ENCODE measurements around the gene ANXA2.
"Not testable (repeated sequence)": the region's sequence is repeated elsewhere in the genome, so short reads cannot be mapped to it uniquely, and the experiment has no call there.

The ANXA2 gene

DNA sequence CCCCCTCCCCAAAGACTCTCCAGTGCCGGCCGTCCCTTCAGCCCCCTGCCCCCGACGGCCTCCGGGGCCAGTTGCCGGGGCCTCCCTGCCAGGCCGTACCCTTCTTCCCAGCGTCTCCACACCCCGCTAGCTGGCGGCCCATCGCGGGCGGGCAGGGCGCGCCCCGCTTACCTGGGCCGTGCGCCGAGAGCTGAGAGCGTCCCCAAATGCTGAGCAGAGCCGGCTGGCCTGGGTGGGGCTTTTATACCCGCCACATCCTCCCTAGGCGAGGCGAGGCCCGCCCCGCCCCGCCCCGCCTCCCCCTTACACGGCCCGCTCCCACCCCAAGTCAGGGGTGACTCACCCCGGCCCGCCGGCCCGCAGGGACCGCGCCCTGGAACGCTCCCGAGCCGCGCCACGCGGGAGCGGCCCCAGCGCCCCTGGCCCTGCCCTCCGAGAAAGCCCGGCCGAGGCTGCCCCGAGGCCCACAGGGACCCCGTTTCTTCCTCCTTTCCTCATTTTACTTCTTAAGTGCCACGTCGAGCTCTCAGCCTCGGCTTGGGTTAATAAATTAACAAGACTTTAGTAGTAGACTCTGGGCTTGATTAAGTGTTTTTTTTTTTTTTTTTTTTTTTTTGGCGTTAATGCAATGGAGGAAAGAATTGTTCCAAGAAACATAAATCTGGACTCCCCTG, at the start of gene ANXA2:
Gene ANXA2 (minus strand): TSS at position 215 of the 674 bp plus-strand sequence. CDS start 11,911 bp downstream, outside the sequence.
- DNase-seq (ENCODE audit: low read depth, low spot score), result peak; percentile 96

DNA sequence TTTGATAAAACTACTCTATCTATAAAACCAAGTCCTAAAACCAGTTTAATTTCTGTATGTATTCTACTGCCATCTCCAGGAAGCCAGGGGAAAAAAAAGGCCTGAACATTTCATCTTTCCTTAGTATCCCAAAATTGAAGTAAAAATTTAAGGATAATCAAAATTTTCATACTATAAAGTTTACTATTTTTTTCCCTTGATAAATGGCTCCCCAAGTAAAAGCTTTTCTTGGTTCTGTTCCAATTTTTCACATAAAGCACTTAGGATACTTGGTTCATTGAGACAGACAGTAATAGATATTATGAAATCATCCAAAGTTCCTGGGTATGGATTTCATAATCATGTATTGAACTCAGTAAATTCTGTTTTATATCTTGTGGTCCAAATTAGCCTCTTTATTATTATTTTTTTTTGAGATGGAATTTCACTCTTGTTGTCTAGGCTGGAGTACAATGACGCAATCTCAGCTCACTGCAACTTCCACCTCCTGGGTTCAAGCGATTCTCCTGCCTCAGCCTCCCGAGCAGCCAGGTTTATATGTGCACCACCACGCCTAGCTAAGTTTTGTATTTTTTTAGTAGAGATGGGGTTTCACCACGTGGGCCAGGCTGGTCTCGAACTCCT, 46.6 kb upstream of the ANXA2 start:
- DNase-seq (ENCODE audit: low read depth, low spot score), result peak; percentile 37

DNA sequence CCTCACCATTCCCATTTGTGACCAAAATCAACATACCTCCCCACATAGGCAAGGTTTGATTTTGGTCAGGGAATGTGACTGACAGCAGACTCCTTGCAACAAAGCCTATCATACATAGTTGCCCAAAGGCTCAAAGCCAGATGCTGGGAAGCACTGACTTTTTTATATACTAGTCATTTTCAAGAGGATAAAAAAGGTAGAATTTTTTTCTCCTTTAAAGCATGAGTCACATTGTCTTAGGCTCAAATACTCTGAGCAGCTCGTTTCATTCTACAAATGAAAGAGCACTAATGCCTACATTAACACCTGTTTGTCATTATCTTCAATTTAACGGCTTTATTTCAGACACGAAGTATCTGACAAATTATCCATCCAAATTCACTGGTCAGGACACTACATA, 45.0 kb upstream of the ANXA2 start:
- peak; percentile 32 for DNase-seq (ENCODE audit: low read depth, low spot score)

DNA sequence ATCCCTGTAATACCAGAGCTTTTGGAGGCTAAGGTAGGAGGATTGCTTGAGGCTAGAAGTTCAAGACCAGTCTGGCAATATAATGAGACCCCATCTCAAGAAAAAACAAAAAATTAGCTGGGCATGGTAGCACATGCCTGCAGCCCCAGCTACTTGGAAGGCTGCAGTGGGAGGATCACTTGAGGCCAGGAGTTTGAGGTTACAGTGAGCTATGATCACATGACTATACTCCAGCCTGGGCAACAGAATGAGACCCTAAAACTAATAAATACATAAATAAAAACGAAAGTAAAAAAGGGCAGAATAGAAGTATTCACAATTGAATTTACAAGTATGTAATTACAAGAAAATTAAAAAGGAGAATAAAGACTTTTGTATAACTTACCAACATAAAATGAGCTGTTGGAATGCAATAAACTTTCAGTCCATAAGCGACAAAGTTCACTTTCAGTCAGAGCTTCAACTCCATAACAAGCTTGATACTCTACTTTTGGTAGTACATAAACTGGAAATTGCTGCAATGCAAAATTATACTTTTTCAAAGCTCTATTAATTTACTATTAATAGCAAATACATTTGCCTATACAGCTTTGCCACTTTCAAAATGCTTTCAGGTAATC, 44.4 kb upstream of the ANXA2 start:
- DNase-seq (ENCODE audit: low read depth, low spot score), result no peak

DNA sequence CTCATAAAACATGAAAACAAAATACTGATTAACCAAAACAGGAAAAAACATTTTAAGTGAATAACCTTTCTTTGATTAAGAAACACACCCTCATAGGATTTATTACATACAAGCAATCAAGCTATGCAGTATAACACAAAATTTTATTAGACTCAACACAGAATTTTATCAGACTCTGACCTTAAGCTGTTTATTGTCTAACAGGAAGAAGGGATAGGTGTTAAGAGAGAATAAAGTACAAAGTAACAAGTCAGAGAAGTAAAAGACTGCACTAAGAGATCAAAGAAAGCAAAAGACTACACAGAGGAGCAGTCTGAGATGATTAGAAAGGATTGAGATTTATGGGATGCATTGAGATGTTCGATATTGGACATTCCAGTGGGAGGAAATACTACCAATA, 43.5 kb upstream of the ANXA2 start:
- no peak for DNase-seq (ENCODE audit: low read depth, low spot score)

DNA sequence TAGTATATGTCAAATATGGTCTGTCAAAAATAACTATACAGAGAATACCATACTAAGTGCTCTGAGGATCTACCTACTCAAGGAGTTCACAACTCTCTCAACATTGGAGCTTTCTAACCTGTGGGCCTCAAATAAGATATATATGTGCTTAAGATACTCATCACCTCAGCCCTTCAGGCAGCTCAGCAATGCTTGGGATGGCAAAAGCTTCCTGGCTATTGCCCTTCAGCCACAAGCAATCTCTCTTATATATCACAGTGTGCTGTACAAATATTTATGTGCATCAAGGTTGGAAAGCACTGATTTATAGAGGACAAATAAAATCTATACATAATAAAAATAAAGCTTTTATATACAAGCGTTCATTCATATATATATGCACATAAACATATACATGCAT, 40.9 kb upstream of the ANXA2 start:
- no peak for DNase-seq (ENCODE audit: low read depth, low spot score)

DNA sequence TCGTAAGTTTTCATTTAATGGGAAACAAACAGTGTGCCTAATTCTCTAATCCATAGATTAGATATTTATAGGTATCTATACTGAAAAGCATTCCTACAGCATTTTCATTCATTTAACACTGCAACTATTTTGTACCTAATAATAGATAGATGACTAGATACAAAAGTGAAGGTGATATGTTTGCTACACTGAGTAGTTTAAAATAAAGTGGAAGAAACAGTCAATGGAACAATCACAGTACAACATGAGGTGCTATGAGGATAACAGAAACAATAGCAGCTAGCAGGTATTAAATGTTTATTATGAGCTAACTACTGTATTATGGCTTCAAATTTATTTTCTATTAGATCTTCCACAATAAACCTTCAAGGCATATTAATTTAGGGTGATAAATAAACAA, 31.1 kb upstream of the ANXA2 start:
- no peak for DNase-seq (ENCODE audit: low read depth, low spot score)

DNA sequence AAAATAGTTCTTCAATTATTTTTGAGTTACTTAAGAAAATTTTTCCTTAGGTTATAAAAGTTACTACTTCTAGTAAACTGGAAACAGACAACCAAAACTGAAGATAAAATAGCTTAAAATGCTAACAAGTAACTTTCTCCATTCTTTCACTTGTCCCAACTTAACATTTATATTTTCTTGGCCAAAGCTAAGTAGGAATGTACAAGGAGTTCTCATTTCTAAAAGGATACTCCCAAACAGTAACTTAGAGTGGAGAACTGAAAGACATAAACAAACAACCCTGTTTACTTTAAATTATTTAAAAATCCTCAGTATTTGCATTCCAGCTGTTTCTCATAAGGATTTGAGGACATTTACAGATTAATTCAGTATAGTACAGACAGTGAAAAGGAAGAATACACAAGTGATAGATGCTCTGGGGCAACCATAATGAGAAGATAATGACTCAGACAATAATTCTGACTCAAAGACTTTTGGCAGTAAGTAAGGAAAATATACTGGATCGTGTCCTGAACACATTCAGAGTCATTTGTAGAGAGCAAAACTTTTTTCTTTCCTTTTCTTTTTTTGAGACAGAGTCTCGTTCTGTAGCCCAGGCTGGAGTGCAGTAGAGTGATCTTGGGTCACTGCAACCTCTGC, 29.2 kb upstream of the ANXA2 start:
- DNase-seq (ENCODE audit: low read depth, low spot score), result no peak

DNA sequence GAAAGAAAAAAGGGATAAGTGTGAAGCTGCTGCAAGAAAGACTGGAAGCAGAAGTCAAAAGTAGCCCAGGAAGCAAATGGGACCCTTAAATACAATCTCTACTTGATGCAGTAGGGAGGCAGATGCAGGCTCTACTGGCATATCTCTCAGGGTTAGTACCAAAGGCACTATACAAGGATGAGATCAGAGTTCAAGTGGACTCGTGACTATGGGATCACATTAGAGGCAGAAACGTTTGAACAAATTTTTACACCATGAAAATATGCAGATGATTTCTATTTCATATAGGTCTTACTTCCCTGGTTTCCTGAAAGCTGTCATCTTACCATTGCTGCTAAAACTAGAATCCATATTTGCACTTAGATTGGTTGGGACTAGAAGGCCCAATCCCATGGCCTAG, 27.7 kb upstream of the ANXA2 start:
- DNase-seq (ENCODE audit: low read depth, low spot score), result no peak

DNA sequence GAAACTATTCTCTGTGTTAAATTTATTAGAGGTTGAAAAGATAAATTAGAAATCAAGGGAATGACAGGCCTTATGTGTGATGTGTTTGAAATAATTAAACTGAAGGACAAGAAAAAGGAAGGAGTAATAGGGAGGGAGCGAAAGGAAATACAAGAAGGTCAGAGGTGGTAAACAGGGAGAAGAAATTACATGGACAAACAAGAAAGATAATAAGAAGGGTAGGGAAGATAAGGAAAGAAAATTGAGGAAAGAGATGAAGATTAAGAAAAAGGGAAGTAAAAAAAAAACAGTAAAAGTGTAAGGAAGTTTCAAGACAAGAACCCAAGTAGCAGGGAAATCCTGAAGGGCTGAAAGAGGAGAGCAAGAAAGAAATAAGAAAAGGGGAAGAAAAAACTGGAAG, 26.2 kb upstream of the ANXA2 start:
- no peak for DNase-seq (ENCODE audit: low read depth, low spot score)

DNA sequence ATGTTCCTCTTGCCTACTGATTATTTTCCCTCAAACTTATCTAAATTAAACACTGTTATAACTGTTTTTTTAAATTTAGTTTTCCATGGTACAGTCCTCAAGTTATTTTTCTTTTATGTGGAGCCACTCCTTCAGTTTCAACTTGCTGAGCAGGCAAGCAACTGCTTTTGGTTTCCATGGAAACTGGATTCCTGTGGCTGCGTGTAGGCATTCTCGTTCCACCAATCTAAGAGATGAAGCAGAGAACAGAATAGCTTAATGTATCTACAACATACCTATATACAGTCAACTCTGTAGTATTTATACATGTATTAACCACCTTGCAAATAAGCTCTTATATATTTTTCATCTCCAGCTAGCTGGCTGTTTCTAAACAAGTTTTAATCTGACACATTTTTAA, 25.8 kb upstream of the ANXA2 start:
- peak; percentile 92 for DNase-seq (ENCODE audit: low read depth, low spot score)

DNA sequence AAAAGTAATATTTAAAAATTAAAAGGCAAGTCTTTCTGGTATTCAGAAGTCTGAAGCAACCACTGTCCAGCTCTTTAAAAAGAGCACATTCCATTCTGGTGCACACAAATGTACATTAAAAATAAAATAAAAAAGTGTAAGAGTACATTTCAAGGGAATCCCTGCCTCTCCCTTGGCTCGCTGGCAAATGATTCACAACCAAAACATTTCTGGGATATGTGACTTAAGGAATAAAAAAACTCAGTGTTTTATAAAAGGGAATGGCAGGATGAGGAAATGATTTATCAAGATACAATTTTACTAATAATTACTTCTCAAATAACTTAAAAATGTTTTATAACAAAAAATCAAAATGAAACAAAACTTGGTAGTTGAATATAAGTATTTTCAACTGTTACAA, 23.8 kb upstream of the ANXA2 start:
- peak; percentile 71 for DNase-seq (ENCODE audit: low read depth, low spot score)

DNA sequence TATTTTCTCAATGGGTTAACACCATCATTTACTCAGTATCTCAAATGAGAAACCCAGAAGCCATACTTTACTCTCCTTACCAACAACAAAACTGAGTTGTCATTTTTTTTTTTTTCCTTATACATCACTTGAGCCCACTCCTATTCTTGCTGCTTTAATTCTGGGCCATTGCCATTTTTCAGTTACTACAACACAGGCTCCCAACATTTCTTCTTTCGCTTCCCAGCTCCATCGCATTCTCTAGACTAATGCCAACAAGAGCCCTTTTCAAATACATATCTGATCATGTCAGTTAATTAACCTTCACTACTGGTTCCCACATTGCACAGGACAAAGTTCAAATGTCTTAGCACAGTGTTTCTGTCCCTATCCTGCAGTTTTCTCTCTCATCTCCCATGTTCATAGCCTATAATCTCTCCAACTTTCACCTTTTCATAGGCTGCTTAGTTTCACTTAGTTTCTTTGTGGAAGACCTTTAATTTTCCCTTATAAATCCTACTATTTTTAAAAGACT, 22.5 kb upstream of the ANXA2 start:
- no peak for DNase-seq (ENCODE audit: low read depth, low spot score)

DNA sequence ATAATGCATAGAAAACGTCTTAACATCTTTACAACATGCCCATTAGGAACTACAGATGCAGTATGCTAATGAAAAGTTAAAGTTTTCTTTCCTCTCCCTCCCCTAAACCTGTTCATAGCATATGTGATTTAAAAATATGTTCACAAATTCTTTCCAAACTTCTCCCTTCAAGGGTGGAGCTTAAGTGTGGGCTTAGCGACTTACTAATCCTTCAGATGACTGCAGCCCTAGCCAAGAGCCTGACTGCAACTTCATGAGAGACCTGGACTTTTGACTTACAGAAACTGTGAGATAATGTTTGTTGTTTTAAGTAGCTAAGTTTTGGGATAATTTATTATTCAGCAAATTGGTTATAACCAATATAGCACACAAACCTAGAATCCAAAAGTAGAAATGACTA, 22.0 kb upstream of the ANXA2 start:
- no peak for DNase-seq (ENCODE audit: low read depth, low spot score)

DNA sequence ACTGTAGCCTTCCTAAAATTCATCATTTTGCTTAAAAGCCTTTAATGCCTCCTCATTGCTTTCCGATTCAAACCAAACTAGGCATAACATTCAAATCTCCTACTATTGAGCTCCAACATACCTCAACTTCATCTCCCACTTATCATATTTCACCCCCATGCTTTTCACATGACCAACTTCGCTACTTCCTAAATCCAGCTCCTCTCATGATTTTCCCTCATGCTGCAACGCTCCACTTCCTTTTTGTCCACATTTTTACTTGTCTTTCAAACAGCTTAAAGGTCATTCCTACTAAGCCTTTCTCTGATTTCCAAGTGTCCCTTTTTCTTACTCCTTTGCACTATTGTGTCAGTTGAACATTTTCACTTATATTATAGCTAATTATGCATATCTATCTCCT, 20.3 kb upstream of the ANXA2 start:
- DNase-seq (ENCODE audit: low read depth, low spot score), result no peak

DNA sequence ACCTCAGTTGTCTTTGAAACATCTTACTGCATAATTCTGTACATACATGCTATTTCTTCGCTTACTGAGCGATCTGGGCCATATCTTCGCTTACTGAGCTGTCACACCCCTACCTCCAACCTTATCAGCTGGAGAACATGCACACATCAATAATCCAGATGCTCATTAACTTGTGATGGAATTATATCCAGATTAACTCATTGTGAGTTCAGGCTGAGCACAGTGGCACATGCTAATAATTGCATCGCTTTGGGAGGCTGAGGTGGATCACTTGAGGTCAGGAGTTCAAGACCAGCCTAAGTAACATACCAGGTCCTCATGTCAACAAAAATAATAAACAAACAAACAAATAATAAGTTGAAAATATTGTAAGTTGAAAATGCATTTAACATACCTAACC, 19.3 kb upstream of the ANXA2 start:
- DNase-seq (ENCODE audit: low read depth, low spot score), result no peak

DNA sequence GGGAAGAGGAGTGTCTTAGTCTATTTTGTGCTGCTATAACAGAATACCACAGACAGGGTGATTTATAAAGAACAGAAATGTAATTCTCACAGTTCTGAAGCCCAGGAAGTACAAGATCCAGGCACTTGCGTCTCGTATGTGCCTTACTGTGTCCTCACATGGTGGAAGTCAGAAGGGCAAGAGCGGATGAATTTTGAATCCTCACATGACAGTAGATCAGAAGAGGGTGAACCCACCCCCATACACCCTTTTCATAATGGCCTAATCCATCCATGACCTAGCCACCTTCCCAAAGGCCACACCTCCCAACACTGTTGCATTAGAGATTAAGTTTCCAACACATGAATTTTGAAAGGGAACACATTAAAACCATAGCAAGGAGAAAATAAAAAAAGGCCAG, 18.7 kb upstream of the ANXA2 start:
- no peak for DNase-seq (ENCODE audit: low read depth, low spot score)

DNA sequence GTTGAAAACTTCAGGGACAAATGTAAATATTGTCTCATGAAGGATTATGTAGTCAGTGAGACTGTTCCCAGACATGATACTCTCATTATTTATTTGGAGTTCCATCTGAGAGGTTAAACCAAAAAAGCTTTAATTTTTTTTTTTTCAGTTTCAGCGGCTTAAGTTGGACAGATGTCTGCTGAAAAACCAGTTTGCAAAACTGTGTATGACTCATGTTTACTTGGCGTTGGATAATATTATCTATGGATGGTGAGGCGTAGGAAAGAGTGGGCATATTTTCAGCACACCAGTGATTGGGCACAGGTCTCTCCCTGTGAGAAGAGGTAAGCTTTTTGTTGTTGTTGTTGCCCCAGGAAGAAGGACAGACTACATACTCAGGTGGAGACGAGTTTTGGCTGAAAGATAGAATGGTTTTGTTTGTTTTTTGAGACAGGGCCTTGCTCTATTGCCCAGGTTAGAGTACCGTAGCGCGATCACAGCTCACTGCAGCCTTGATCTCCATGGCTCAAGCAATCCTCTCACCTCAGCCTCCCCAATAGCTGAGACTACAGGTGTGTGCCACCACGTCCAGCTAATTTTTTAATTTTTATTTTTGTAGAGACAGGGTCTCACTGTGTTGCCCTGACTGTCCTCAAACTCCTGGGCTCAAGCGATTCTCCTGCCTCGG, 16.4 kb upstream of the ANXA2 start:
- peak; percentile 35 for DNase-seq (ENCODE audit: low read depth, low spot score)

DNA sequence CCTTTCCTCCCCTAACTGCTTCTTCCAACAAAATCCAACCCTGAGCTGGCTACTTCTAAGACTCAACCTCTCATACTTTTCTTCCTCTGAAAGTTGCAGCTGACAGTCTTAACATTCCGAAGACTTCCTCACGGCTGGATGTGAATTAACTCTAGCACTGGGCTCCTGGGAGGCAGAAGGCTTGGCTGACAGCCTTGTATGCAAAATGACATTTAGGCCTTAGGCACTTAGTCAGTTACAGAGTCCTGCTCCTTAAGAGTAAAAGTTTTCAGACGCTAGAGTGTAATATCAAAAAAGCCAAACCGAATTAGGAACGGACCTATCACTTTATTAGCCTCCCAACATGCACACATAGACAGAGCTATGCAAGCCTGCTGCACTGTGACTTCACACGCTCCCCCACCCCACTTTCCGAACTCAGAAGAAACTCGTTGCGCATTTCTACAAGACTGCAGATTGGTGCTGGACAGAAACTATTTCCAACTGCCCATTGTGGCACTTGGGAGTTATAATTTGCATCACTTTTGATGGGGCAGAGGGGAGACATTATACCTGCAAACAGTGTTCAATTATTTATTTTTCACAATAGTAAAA, 15.5 kb upstream of the ANXA2 start:
- DNase-seq (ENCODE audit: low read depth, low spot score), result peak; percentile 36

DNA sequence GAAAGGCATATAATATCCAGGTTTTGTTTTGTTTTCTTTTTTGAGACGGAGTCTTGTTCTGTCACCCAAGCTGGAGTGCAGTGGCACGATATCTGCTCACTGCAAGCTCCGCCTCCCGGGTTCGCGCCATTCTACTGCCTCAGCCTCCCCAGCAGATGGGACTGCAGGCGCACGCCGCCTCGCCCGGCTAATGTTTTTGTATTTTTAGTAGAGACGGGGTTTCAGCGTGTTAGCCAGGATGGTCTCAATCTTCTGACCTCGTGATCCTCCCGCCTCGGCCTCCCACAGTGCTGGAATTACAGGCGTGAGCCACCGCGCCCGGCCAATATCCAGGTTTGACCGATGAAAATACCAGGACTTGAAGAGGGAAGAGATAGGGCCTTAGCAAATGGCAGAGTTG, 15.0 kb upstream of the ANXA2 start:
- not testable (repeated sequence) for DNase-seq (ENCODE audit: low read depth, low spot score)

DNA sequence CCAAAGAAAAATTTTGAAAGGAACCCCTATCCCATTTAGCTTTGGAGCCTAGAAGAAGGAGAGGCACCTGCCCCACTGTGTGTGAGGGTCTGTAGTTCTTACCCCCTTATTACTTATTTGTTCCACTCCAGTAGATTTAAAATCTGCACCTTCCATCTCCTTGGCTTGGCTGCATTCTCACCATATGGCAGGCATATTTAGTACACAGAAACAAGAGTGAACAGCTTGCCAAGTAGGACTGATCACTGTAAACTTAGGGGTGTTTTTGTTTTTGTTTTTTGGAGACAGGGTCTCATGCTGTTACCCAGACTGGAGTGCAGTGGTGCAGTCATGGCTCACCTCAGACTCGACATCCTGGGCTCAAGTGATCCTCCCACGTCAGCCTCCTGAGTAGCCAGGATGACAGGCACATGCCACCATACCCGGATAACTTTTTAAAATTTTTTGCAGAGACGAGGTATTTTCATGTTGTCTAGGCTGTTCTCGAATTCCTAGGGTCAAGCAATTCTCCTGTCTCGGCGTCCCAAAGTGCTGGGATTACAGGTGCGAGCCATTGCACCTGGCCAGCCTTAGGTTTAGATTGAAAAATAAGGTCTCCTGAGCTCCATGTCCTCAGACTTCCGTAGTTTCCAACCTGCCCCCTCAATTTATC, 14.1 kb upstream of the ANXA2 start:
- no peak for DNase-seq (ENCODE audit: low read depth, low spot score)

Data from astrocyte of the hippocampus (primary cell).